DOHH2 (cell line): ENCODE results near the gene TLL2.

ENCODE experiments used
- EZH2phosphoT487 ChIP-seq: fragments of 200-600 bp; sonication (generic); IDR thresholded peaks from 2 replicates; pipeline ENCODE4 v1.6.1; 2017; ENCODE audit warnings: borderline replicate concordance, mild to moderate bottlenecking, antibody characterized with exemption, low read length, moderate library complexity, mixed read lengths
- TF ChIP-seq, protein P1 (sequence below): fragments of 200-600 bp; sonication (generic); IDR thresholded peaks from one replicate; pipeline ENCODE4 v1.5.1; 2014; ENCODE audit warnings: antibody characterized with exemption, mild to moderate bottlenecking, low read depth, low read length; ENCODE audit not compliant: poor library complexity, severe bottlenecking

DNA sequence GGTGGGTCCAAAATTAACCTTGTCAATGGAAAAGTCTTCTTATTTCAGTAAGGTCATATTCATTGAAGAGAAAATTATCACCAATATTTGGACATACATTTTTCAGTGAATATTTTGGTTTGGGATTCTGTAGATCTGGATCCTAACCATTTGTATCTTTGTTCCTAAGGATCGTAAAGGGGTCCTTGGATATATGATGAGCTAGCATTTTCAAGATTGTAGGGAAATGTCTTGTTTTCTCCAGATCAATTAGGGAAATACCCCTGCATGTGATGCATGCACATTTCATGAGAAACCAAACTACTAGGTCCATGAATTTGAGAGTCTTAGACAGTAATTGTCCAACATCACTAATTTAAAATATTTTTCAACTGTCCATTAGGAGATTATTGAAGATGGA, 191.5 kb downstream of the TLL2 start:
- TF ChIP-seq, protein P1, sequence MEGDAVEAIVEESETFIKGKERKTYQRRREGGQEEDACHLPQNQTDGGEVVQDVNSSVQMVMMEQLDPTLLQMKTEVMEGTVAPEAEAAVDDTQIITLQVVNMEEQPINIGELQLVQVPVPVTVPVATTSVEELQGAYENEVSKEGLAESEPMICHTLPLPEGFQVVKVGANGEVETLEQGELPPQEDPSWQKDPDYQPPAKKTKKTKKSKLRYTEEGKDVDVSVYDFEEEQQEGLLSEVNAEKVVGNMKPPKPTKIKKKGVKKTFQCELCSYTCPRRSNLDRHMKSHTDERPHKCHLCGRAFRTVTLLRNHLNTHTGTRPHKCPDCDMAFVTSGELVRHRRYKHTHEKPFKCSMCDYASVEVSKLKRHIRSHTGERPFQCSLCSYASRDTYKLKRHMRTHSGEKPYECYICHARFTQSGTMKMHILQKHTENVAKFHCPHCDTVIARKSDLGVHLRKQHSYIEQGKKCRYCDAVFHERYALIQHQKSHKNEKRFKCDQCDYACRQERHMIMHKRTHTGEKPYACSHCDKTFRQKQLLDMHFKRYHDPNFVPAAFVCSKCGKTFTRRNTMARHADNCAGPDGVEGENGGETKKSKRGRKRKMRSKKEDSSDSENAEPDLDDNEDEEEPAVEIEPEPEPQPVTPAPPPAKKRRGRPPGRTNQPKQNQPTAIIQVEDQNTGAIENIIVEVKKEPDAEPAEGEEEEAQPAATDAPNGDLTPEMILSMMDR = no peak
- no peak for TF ChIP-seq EZH2phosphoT487
